K562 (cell line): Measurements from ENCODE around the gene DNM1. TPM values are rescaled to one million over a fixed set of nuclear protein-coding genes. Genes with fewer than 3 reads are reported as not detected.

Experiments used
- CHD7 ChIP-seq: fragments of 200-600 bp; sonication (generic); IDR thresholded peaks from one replicate; pipeline ENCODE4 v1.6.1; 2012; ENCODE audit warnings: mild to moderate bottlenecking, low read depth, low read length, inconsistent platforms
- DIDO1 ChIP-seq: fragments of 450-650 bp; IDR thresholded peaks from 2 replicates; pipeline ENCODE4 v1.6.1; 2016; ENCODE audit warnings: low read depth, missing biosample characterization, missing genetic modification characterization
- DPF2 ChIP-seq: fragments of 450-650 bp; IDR thresholded peaks from 2 replicates; pipeline ENCODE4 v1.6.1; 2016
- E2F1 ChIP-seq: sonication (generic); formaldehyde crosslinking; IDR thresholded peaks from 2 replicates; pipeline ENCODE4 v1.8.1; 2023; ENCODE audit warnings: mild to moderate bottlenecking, missing genetic modification reagents, moderate library complexity
- HDAC6 ChIP-seq: IDR thresholded peaks from 2 replicates; pipeline ENCODE4 v1.6.1; 2012; ENCODE audit warnings: low read depth, mild to moderate bottlenecking, control low read depth, inconsistent platforms, low read length, moderate library complexity
- HNRNPK ChIP-seq: fragments of 200-400 bp; formaldehyde crosslinking; IDR thresholded peaks from one replicate; pipeline ENCODE4 v1.6.1; 2018; ENCODE audit warnings: mild to moderate bottlenecking, low read depth, low read length; ENCODE audit not compliant: poor library complexity, severe bottlenecking
- KLF6 ChIP-seq: fragments of 250-450 bp; sonication (Bioruptor Pico); IDR thresholded peaks from 2 replicates; pipeline ENCODE4 v1.4.0; 2020; ENCODE audit warnings: mild to moderate bottlenecking, moderate library complexity, borderline replicate concordance
- PTTG1 ChIP-seq: fragments of 450-650 bp; IDR thresholded peaks from 2 replicates; pipeline ENCODE4 v1.6.1; 2016; ENCODE audit warnings: low read depth, mild to moderate bottlenecking, missing genetic modification characterization, missing compliant biosample characterization
- TAF7 ChIP-seq: fragments of 450-650 bp; IDR thresholded peaks from 2 replicates; pipeline ENCODE4 v1.6.1; 2016; ENCODE audit warnings: missing genetic modification characterization, missing compliant biosample characterization
- TAL1 ChIP-seq: fragments of 450-650 bp; IDR thresholded peaks from 2 replicates; pipeline ENCODE4 v1.6.1; 2016; ENCODE audit warnings: mild to moderate bottlenecking
- UBTF ChIP-seq, 2 experiments: IDR thresholded peaks; 2 replicates each; pipeline ENCODE4 v1.6.1; 2012; ENCODE audit warnings: improper control_type of control experiment in 2 of 2, low read depth in 2 of 2, low read length in 2 of 2, borderline replicate concordance in 1 of 2
- ZNF76 ChIP-seq: fragments of 250-450 bp; sonication (Bioruptor Pico); IDR thresholded peaks from 2 replicates; pipeline ENCODE4 v1.4.0; 2020; ENCODE audit warnings: mild to moderate bottlenecking, moderate library complexity, borderline replicate concordance
- polyA plus RNA-seq, 8 experiments: library from polyadenylated mRNA; depleted of rRNA in 4 of 8; stranded (reverse) in 5 of 8; unstranded in 3 of 8; fragments of >200 nt; fragmentation: Nextera tagmentation in 2 of 8; fragmentation: Illumina TruSeq in 1 of 8; extraction: Ambion mirVana in 2 of 8; extraction: Trizol in 1 of 8; gene quantifications; 2 replicates each; pipeline versions ENCODE4 v1.2.1 to v1.2.3, GENCODE V29; 2011 to 2014; ENCODE audit warnings: inconsistent platforms in 1 of 8, missing spikeins in 1 of 8
- total RNA-seq, 7 experiments: library from RNA; depleted of rRNA in 6 of 7; stranded (reverse); fragments of >200 nt in 6 of 7; fragmentation: Illumina TruSeq in 2 of 7; extraction: Trizol in 2 of 7; gene quantifications; 2 replicates each; pipeline versions ENCODE4 v1.2.1 to v1.2.3, GENCODE V29; 2011 to 2021; ENCODE audit warnings: low replicate concordance in 1 of 7

DNM1 gene
- total and polyA plus RNA-seq, 9 of the 15 experiments (the other 6 are each of a cell fraction or from before 2014, with no cell fraction given) = 0.39 to 23.1 (median 9.1) TPM

- TF ChIP-seq CHD7 (no peak), TAL1 (no peak), TAF7 (peak; percentile 82; the same call in 1 of the 2 replicates), E2F1 (CRISPR knock-in tag) (peak; percentile 32; the same call in 1 of the 2 replicates), UBTF (IDR thresholded peaks at IDR 0.05; ENCODE audit: borderline replicate concordance in 1 of 2, low read depth in 2 of 2, low read length in 2 of 2) (peak; percentile 98 to 99), HNRNPK (peak; percentile 31), DPF2 (no peak), KLF6 (peak; percentile 49), ZNF76 (CRISPR knock-in tag) (peak; percentile 89), PTTG1 (tag) (no peak), HDAC6 (peak; percentile 26; the same call in 1 of the 2 replicates), DIDO1 (peak; percentile 42; the same call in 1 of the 2 replicates)
Measured at GRCh38 chr9:128159784-128160602, 43.2 kb upstream of the DNM1 start, which contains the start of gene BBLN (continued).
